PFSK-1 (cell line): ENCODE data around the gene CTSE.

Experiments
- POLR2AphosphoS5 ChIP-seq: IDR thresholded peaks from 2 replicates; pipeline ENCODE4 v1.6.1; 2012; ENCODE audit warnings: low read depth, mild to moderate bottlenecking, control low read depth, low read length, moderate library complexity
- SIN3A ChIP-seq: IDR thresholded peaks from 2 replicates; pipeline ENCODE4 v1.6.1; 2012; ENCODE audit warnings: mild to moderate bottlenecking, low read length, moderate library complexity, borderline replicate concordance; ENCODE audit not compliant: insufficient read depth

- TF ChIP-seq POLR2AphosphoS5 (no peak), SIN3A (no peak)
Measured at GRCh38 chr1:205961405-205961804, 62.3 kb downstream of the CTSE start.
